GM12875 (cell line): ENCODE data around the gene SHC4.

ENCODE experiments used
- H3K4me3 ChIP-seq: one replicate; pipeline ENCODE4 v1.5.1; 2011; ENCODE audit warnings: low read depth, low read length, control low read depth
- TF ChIP-seq, protein P1 (sequence below): IDR thresholded peaks from 2 replicates; pipeline ENCODE4 v1.5.1; 2011; ENCODE audit warnings: low read depth, mild to moderate bottlenecking, control low read depth, inconsistent platforms, low read length, moderate library complexity, borderline replicate concordance; ENCODE audit not compliant: insufficient read depth

Gene SHC4

DNA sequence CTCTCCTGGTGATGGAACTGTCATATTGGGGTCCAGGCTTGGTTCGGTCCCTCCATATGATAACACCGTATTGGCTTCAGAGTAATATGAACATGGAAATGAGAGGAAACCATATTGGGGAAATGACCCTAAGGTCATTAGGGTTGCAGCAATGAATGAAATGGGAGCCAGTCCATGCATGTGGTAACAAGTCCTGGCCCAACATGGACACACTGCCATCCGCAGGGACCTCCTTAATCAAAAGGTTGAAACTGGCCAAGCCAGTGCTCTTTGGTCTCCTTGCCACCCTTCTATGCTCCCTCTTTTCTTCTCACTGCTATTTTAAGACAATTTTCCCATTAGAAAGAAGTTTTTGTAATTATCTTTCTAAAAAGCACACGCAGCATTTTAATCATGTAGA, 8.3 kb downstream of the SHC4 start:
- TF ChIP-seq, protein P1, sequence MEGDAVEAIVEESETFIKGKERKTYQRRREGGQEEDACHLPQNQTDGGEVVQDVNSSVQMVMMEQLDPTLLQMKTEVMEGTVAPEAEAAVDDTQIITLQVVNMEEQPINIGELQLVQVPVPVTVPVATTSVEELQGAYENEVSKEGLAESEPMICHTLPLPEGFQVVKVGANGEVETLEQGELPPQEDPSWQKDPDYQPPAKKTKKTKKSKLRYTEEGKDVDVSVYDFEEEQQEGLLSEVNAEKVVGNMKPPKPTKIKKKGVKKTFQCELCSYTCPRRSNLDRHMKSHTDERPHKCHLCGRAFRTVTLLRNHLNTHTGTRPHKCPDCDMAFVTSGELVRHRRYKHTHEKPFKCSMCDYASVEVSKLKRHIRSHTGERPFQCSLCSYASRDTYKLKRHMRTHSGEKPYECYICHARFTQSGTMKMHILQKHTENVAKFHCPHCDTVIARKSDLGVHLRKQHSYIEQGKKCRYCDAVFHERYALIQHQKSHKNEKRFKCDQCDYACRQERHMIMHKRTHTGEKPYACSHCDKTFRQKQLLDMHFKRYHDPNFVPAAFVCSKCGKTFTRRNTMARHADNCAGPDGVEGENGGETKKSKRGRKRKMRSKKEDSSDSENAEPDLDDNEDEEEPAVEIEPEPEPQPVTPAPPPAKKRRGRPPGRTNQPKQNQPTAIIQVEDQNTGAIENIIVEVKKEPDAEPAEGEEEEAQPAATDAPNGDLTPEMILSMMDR: no peak
- H3K4me3 ChIP-seq: no peak overlapping the region

DNA sequence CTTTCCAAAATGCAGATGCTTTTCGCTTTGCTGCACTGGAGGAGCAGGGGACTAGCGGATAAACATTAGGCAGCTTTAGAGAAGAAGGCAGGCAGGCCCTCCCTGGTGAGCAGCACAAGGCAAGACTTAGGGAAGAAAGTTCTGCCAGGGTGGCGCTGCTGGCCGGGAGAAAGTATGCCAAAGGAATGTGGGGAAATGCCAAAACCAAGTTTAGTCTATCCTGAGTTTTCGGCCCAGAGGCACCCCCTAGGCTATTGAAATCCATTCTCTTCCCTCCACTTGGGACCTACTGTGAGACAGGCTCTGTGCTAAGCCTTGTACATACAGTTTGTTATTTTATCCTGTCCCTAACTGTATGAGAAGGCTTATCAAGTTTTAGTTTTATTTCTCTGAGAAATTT, 9.2 kb downstream of the SHC4 start:
- H3K4me3 ChIP-seq: no peak overlapping the region
- TF ChIP-seq, protein P1: no peak

DNA sequence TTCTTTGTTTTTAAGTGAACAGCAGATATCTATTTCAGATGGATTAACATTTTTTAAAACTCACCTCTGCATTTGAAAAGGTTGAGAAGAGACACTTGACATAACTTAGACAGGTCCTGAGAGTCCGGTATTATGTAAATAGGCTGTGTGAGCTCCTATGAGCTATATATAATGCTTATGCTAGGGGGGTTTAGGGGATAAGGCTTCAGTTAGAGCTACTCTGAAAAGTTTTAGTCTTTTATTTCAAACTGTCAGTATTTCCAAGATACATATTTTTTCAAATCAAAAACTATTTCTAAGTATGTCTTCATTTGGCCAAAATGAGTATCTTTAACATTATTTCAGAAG, 16.9 kb downstream of the SHC4 start:
- H3K4me3 ChIP-seq: no peak overlapping the region
- TF ChIP-seq, protein P1: no peak

DNA sequence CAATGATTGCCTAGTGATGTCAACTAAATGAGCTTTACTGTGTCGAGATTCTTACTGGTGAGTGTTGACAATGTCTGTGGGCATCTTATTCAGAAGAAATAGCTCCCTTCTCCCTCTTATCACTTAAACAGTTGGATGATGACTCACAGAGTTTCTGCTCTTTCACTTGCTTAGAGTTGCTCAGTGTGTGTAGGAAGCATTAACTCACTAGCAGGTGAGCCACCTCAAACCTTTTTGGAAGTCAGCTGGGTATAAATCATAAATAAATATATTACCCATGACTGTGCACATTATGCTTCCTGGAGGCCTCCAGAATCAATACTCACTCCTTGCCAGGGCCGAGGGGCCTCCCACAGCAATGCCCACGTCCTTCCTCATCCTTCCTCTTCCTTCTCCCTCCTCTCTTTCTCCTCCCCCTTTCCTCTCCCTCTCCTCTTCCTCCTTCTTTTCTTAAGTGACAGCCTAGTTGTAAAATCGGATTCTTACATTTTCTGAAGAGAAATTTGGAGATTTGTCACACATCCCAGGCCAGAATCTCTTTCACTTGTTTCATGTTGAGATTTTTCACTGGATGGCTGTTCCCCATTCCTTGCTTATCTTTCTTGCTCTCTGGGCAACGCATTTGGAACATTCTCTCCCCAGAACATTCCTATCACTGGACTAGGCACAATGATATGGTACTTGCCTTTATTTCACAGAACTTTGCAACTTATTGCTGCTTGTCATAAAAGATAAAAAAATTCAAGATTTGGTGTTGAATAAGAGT, 17.5 kb downstream of the SHC4 start:
- H3K4me3 ChIP-seq: no peak overlapping the region
- TF ChIP-seq, protein P1: no peak

DNA sequence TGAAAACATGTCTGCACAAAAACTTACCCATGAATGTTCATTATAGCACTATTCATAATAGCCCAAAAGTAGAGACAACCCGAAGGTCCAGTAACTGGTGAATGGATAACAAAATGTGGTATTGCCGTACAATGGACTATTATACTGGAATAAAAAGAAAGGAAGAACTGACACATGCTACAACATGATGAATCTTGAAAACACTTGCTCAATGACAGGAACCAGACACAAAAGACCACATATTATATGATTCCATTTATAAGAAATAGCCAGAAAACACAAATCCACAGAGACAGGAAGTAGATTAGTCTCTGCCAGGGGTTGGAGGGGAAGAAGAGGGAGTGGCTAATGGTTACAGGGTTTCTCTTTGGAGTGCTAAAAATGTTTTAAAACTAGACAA, 18.3 kb downstream of the SHC4 start:
- TF ChIP-seq, protein P1: no peak
- H3K4me3 ChIP-seq: no peak overlapping the region

DNA sequence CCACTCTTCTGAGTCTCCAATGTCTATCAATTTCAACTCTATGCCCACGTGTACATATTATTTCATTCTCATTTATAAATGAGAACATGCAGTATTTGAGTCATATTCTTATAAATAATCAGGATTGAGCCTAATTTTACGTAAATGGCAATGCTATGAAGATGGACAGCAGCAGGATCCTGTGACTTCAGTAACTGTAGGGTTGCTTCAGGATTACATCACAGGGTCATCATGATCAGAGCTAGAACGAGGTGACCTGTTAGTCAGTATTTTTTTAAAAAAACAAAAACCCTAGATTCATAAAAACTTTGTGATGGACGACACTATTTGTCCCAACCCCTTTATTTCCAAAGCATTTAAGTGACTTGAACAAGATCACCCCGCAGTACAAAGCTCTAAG, 21.8 kb downstream of the SHC4 start:
- TF ChIP-seq, protein P1: no peak
- no peak overlapping the region for H3K4me3 ChIP-seq

DNA sequence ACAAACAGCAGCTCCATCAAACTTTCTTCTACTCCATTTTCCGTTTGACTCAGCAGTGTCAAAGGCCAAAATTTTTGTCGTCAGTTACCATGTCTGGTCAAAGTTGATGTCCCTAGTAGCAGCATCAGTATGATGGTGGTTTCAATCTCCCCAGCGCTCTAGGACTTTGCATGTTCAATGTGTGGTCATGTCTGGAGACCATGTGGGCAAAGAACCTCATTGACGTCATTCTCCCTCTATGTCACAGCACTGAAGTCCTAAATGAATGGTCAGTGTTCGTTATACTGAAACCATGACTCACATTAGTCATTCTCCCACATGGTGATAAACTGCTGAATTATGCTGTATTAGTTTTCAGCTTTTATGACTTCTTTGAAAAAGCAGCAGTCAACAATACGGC, 23.2 kb downstream of the SHC4 start:
- no peak overlapping the region for H3K4me3 ChIP-seq
- TF ChIP-seq, protein P1: no peak
